Measurements from ENCODE around the gene COA8. TPM values are rescaled to one million over a fixed set of nuclear protein-coding genes. Genes with fewer than 3 reads are reported as not detected.

The COA8 gene
- total and polyA plus RNA-seq, 2 of the 8 experiments (the other 6 are each of a cell fraction or from before 2014, with no cell fraction given), result 7.1 to 35.5 TPM

- Histone ChIP-seq H3K23me2 (ENCODE audit: low read depth, low read length) (no peaks in the 10 kb centered on the region), H2BK15ac (ENCODE audit: low read length) (no peak overlapping the region), H4K20me1 (replicated peaks in 1 of 2; ENCODE audit: control insufficient read depth in 1 of 2, insufficient read depth in 2 of 2, low read length in 2 of 2) (peaks cover 0 to 4% of the 10 kb centered on the region in 2 experiments), H4K5ac (ENCODE audit: insufficient read length, low read depth, low read length) (no peak overlapping the region), H3K79me2 (ENCODE audit: control insufficient read depth in 1 of 2, insufficient read depth in 2 of 2, low read length in 2 of 2) (no peaks in the 10 kb centered on the region), H3K9ac (replicated peaks in 1 of 4; ENCODE audit: extremely low read depth in 1 of 4, low read depth in 3 of 4, low read length in 3 of 4) (no peak overlapping the region), H4K91ac (replicated peaks; ENCODE audit: insufficient read length, low read length) (no peak overlapping the region), H3K4me3 (ENCODE audit: extremely low read depth in 1 of 4, insufficient read depth in 2 of 4, low read depth in 3 of 4, low read length in 4 of 4) (no peak overlapping the region), H4K8ac (ENCODE audit: extremely low read depth, insufficient read depth, low read length) (no peak overlapping the region), H2BK5ac (ENCODE audit: low read depth, low read length) (peak overlapping the region; percentile 60; the same call in 1 of the 2 replicates), H3K23ac (ENCODE audit: insufficient read length) (no peak overlapping the region), H3K4me1 (replicated peaks in 1 of 4; ENCODE audit: control insufficient read depth in 3 of 4, insufficient read depth in 4 of 4, low read length in 3 of 4) (peaks cover 0 to 20% (median 16%) of the 10 kb centered on the region in 4 experiments; a peak in 6 of 7 replicates), H3K79me1 (ENCODE audit: low read depth, low read length) (no peaks in the 10 kb centered on the region), H2BK120ac (replicated peaks; ENCODE audit: low read depth, low read length) (no peak overlapping the region), H2BK20ac (ENCODE audit: low read length) (no peak overlapping the region), H3K9me3 (ENCODE audit: insufficient read depth in 2 of 2, low read depth in 1 of 2, low read length in 1 of 2) (no peaks in the 10 kb centered on the region), H3K27me3 (replicated peaks in 1 of 4; ENCODE audit: control insufficient read depth in 3 of 4, extremely low read depth in 1 of 4, insufficient read depth in 3 of 4, low read length in 3 of 4) (no peaks in the 10 kb centered on the region), H2AFZ (ENCODE audit: low read length) (no peak overlapping the region), H3K36me3 (ENCODE audit: control insufficient read depth in 2 of 4, insufficient read depth in 4 of 4, low read length in 3 of 4) (no peaks in the 10 kb centered on the region), H3K4ac (replicated peaks; ENCODE audit: insufficient read length, low read depth, low read length) (no peak overlapping the region), H2BK12ac (ENCODE audit: low read depth, low read length) (no peak overlapping the region), H3K4me2 (ENCODE audit: insufficient read depth in 1 of 2, low read depth in 2 of 2, low read length in 2 of 2) (no peak overlapping the region), H3K56ac (replicated peaks; ENCODE audit: insufficient read length, low read depth, low read length) (no peak overlapping the region), H3K18ac (ENCODE audit: extremely low read depth, low read length) (no peak overlapping the region), H3K14ac (ENCODE audit: insufficient read length) (no peak overlapping the region), H3K27ac (ENCODE audit: low read depth, low read length) (no peak overlapping the region), H2AK5ac (ENCODE audit: low read depth, low read length) (no peak overlapping the region)
- FAIRE-seq (no peak), DNase-seq (ENCODE audit: low read depth in 1 of 2, low spot score in 2 of 2) (no peak)
- no peak for TF ChIP-seq KDM1A (IDR thresholded peaks at IDR 0.05; ENCODE audit: borderline replicate concordance, low read length)
- ChIA-PET CTCF (ENCODE audit: partially characterized antibody) (interaction anchor here (0.6 to 28.8 kb wide), 11 partner anchors 9 to 159 kb away, joined by 3 to 921 read pairs (median 6); partner anchors contain the start of genes CKB and TRMT61A), POLR2A (ENCODE audit: partially characterized antibody) (interaction anchor here (0.8 to 29.8 kb wide), 6 partner anchors 9 to 35 kb away, joined by 3 to 844 read pairs (median 5); partner anchors contain the start of genes BAG5, CKB and COA8)
- WGBS, 2 experiments (ENCODE audit: extremely low coverage in 1 of 2, insufficient coverage in 1 of 2, insufficient read length in 1 of 2, insufficient replicate concordance in 2 of 2, low coverage in 1 of 2, low lambda C conversion rate in 2 of 2, missing lambda C conversion rate in 1 of 2), result 84% methylated on average over 10 of the region's 11 CpGs; no CpG with 5 or more reads in 1 of the 2 experiments
Observed at GRCh38 chr14:103547455-103547940, 15.3 kb upstream of the COA8 start.

Data from H1 (cell line).